ENCODE results near the gene CORO1C. TPM values are rescaled to one million over a fixed set of nuclear protein-coding genes. Genes with fewer than 3 reads are reported as not detected.

Gene CORO1C
- total and polyA plus RNA-seq, 9 of the 15 experiments (the other 6 are each of a cell fraction or from before 2014, with no cell fraction given): 55.2 to 280 (median 150) TPM

- TF ChIP-seq WHSC1 (IDR thresholded peaks at IDR 0.05; ENCODE audit: low read length) (no peak), SMARCA5 (IDR thresholded peaks at IDR 0.05) (peak; percentile 53; the same call in 1 of the 2 replicates)
These were observed 33.4 kb upstream of the CORO1C start (continued) for GRCh38 chr12:108764540-108765288.

GRCh38 chr12:108761226-108761625, 29.9 kb upstream of the CORO1C start:
- WGBS (ENCODE audit: insufficient coverage, low coverage, missing lambda C conversion rate): 81% methylated on average over 11 of the region's 11 CpGs
- no peak for TF ChIP-seq XRCC3 (IDR thresholded peaks at IDR 0.05)
- no peak for TF ChIP-seq ARID4B (CRISPR knock-in tag; IDR thresholded peaks at IDR 0.05)
- TF ChIP-seq RBM14 (IDR thresholded peaks at IDR 0.05; ENCODE audit: borderline replicate concordance, insufficient read depth, low read depth, low read length): no peak
- no peak for TF ChIP-seq SETDB1 (IDR thresholded peaks at IDR 0.05; ENCODE audit: low read length)
- no peak for TF ChIP-seq SRSF3 (IDR thresholded peaks at IDR 0.05; ENCODE audit: insufficient read depth, low read length)
- no peak for TF ChIP-seq TOE1 (IDR thresholded peaks at IDR 0.05; ENCODE audit: borderline replicate concordance)
- TF ChIP-seq TOE1 (CRISPR knock-in tag; IDR thresholded peaks at IDR 0.05; ENCODE audit: borderline replicate concordance, low read depth): no peak
- TF ChIP-seq RCOR1 (IDR thresholded peaks at IDR 0.05; ENCODE audit: borderline replicate concordance in 1 of 2, low read depth in 2 of 2, low read length in 2 of 2): no peak
- no peak for TF ChIP-seq ARID3A (IDR thresholded peaks at IDR 0.05; ENCODE audit: borderline replicate concordance, low read depth, low read length)
- no peak for TF ChIP-seq NFXL1 (CRISPR knock-in tag; IDR thresholded peaks at IDR 0.05)

More at GRCh38 chr12:108761226-108761625, 29.9 kb upstream of the CORO1C start:
- H2AFZ ChIP-seq (ENCODE audit: low read depth, low read length): no peak overlapping the region
- no peaks in the 10 kb centered on the region for H3K36me3 ChIP-seq (ENCODE audit: control insufficient read depth, insufficient read depth, low read length)
- no TSS peak for BruUV-seq (replicated peaks)
- no peaks in the 10 kb centered on the region for H3K27me3 ChIP-seq (ENCODE audit: control insufficient read depth in 2 of 2, insufficient read depth in 2 of 2, low read length in 2 of 2)
- peaks cover 2 to 9% of the 10 kb centered on the region in 2 experiments; a peak in 3 of 5 replicates for H3K4me1 ChIP-seq (replicated peaks in 1 of 2; ENCODE audit: control insufficient read depth in 2 of 2, insufficient read depth in 2 of 2, low read length in 2 of 2)
- no peaks in the 10 kb centered on the region for H4K20me1 ChIP-seq (replicated peaks; ENCODE audit: control insufficient read depth, insufficient read depth, low read length)
- H3K27ac ChIP-seq (ENCODE audit: extremely low read depth, low read depth, low read length): no peak overlapping the region
- FAIRE-seq (no peak), ATAC-seq (no peak), DNase-seq (ENCODE audit: extremely low read depth in 1 of 4, low spot score in 3 of 4) (no peak)
- H3K4me2 ChIP-seq (ENCODE audit: insufficient read depth, low read length): no peak overlapping the region
- H3K9ac ChIP-seq (ENCODE audit: insufficient read depth in 1 of 2, low read depth in 2 of 2, low read length in 2 of 2): no peak overlapping the region
- H3K9me1 ChIP-seq (ENCODE audit: control insufficient read depth, insufficient read depth, low read length): no peaks in the 10 kb centered on the region
- POLR2A ChIA-PET: no interaction called here
- in situ Hi-C loops (cut with MboI) (no loop called here), intact Hi-C loops (cut with micrococcal nuclease) (no loop called here)
- H3K79me2 ChIP-seq (ENCODE audit: control insufficient read depth, insufficient read depth, low read length): no peaks in the 10 kb centered on the region
- CTCF ChIA-PET (ENCODE audit: low intra/inter-chr PET ratio): no interaction called here
- H3K4me3 ChIP-seq: no peak overlapping the region
- H3K9me3 ChIP-seq (replicated peaks; ENCODE audit: control insufficient read depth, insufficient read depth, low read depth, low read length): no peaks in the 10 kb centered on the region
